ENCODE results near the gene SVIL.

The SVIL gene

GRCh38 chr10:29634764-29635625 is at the start of gene SVIL:
SVIL (minus strand) TSS chr10:29634971; CDS start chr10:29555058, 79,913 bp downstream.
- no peak for DNase-seq (ENCODE audit: low read depth in 4 of 4, low spot score in 1 of 4)

GRCh38 chr10:29681676-29682448 is 47.1 kb upstream of the SVIL start:
- DNase-seq (ENCODE audit: low read depth in 4 of 4, low spot score in 1 of 4): no peak

- DNase-seq (ENCODE audit: low read depth in 4 of 4, low spot score in 1 of 4): no peak
Observed at GRCh38 chr10:29680091-29680490, 45.3 kb upstream of the SVIL start.

- DNase-seq (ENCODE audit: low read depth in 4 of 4, low spot score in 1 of 4): no peak
Observed at GRCh38 chr10:29676732-29677131, 42.0 kb upstream of the SVIL start.

GRCh38 chr10:29675984-29676383 is 41.2 kb upstream of the SVIL start:
- no peak for DNase-seq (ENCODE audit: low read depth in 4 of 4, low spot score in 1 of 4)

GRCh38 chr10:29671968-29672367 is 37.2 kb upstream of the SVIL start:
- DNase-seq (ENCODE audit: low read depth in 4 of 4, low spot score in 1 of 4): no peak

GRCh38 chr10:29671228-29671780 is 36.5 kb upstream of the SVIL start:
- no peak for DNase-seq (ENCODE audit: low read depth in 4 of 4, low spot score in 1 of 4)

- no peak for DNase-seq (ENCODE audit: low read depth in 4 of 4, low spot score in 1 of 4)
Observed at GRCh38 chr10:29670761-29671160, 36.0 kb upstream of the SVIL start.

GRCh38 chr10:29669149-29669548 is 34.4 kb upstream of the SVIL start:
- no peak for DNase-seq (ENCODE audit: low read depth in 4 of 4, low spot score in 1 of 4)

GRCh38 chr10:29668628-29669027 is 33.9 kb upstream of the SVIL start:
- DNase-seq (ENCODE audit: low read depth in 4 of 4, low spot score in 1 of 4): no peak

GRCh38 chr10:29667191-29667590 is 32.4 kb upstream of the SVIL start:
- no peak for DNase-seq (ENCODE audit: low read depth in 4 of 4, low spot score in 1 of 4)

- no peak for DNase-seq (ENCODE audit: low read depth in 4 of 4, low spot score in 1 of 4)
Observed at GRCh38 chr10:29666201-29666600, 31.4 kb upstream of the SVIL start.

- DNase-seq (ENCODE audit: low read depth in 4 of 4, low spot score in 1 of 4): no peak
Observed at GRCh38 chr10:29663718-29664117, 28.9 kb upstream of the SVIL start.

GRCh38 chr10:29658984-29659965 is 24.5 kb upstream of the SVIL start:
- DNase-seq (ENCODE audit: low read depth in 4 of 4, low spot score in 1 of 4): peak in 3 of 4 experiments; percentile 26 to 45 (median 37)

GRCh38 chr10:29657719-29658274 is 23.0 kb upstream of the SVIL start:
- DNase-seq (ENCODE audit: low read depth in 4 of 4, low spot score in 1 of 4): no peak

GRCh38 chr10:29656451-29656992 is 21.8 kb upstream of the SVIL start:
- DNase-seq (ENCODE audit: low read depth in 4 of 4, low spot score in 1 of 4): no peak

GRCh38 chr10:29652192-29652591 is 17.4 kb upstream of the SVIL start:
- no peak for DNase-seq (ENCODE audit: low read depth in 4 of 4, low spot score in 1 of 4)

- DNase-seq (ENCODE audit: low read depth in 4 of 4, low spot score in 1 of 4): no peak
Observed at GRCh38 chr10:29651767-29652166, 17.0 kb upstream of the SVIL start.

GRCh38 chr10:29650552-29650944 is 15.8 kb upstream of the SVIL start:
- DNase-seq (ENCODE audit: low read depth in 4 of 4, low spot score in 1 of 4): no peak

Measured in stimulated activated CD4-positive, alpha-beta T cell treated with anti-CD3 and anti-CD28 coated beads, Interleukin-1b, Interleukin-23, amount 100 ng/mL, for 24 hours (primary cell).